ENCODE results near the gene LRRTM3. TPM values are rescaled to one million over a fixed set of nuclear protein-coding genes. Genes with fewer than 3 reads are reported as not detected.

Gene LRRTM3
- total RNA-seq, 2 experiments from 2014 or later = not detected

DNA sequence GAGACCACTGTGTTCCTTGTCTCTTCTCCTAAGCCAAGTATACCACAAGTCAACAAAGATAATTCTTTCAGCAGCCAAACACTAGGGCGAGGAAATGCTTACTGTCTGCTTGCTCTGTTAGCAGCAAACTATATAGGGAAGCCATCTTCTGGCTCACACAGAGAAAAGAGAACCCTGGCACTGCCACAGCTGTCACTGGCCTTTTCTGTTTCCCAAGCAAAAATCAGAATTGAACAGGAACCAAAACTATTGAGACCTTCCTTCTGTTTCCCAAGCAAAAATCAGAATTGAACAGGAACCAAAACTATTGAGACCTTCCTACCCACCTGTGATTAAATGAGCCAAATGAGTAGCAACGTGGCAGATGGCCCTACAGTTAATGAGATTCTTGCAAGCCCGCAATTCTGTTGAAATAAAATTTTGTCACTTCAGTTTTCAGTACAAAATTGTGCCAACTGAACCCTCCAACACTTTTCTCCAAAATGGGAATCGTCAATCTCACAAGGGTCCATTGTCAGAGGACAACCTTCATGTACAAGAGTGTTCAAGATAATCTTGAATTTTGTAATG, 54.5 kb downstream of the LRRTM3 start:
- no peaks in the 10 kb centered on the region for H3K4me1 Mint-ChIP-seq (ENCODE audit: low read depth)
- Histone ChIP-seq H3K27me3 (ENCODE audit: control insufficient read depth in 1 of 2, insufficient read depth in 2 of 2, low read length in 2 of 2) (no peaks in the 10 kb centered on the region), H3K4me1 (ENCODE audit: insufficient read depth, low read length) (no peaks in the 10 kb centered on the region), H3K36me3 (ENCODE audit: insufficient read depth, low read length) (no peaks in the 10 kb centered on the region), H3K9me3 (ENCODE audit: control insufficient read depth in 1 of 2, insufficient read depth in 1 of 2, low read length in 2 of 2) (no peaks in the 10 kb centered on the region), H3K4me3 (ENCODE audit: low read length) (no peak overlapping the region), H3K27ac (ENCODE audit: low read depth in 1 of 2, low read length in 2 of 2) (no peak overlapping the region)
- DNase-seq (no peak), ATAC-seq (ENCODE audit: poor library complexity) (no peak)
- peaks cover 2% of the 10 kb centered on the region for H3K9me3 Mint-ChIP-seq
- POLR2A ChIA-PET = no interaction called here
- CTCF ChIA-PET = no interaction called here
- intact Hi-C loops (cut with DNase I, micrococcal nuclease) = no loop called here
- no peak overlapping the region for H3K4me3 Mint-ChIP-seq
- H3K36me3 Mint-ChIP-seq (ENCODE audit: low read depth) = no peaks in the 10 kb centered on the region
- no peak overlapping the region for H3K27ac Mint-ChIP-seq
- TF ChIP-seq CTCF (IDR thresholded peaks at IDR 0.05) = no peak
- H3K27me3 Mint-ChIP-seq = no peaks in the 10 kb centered on the region

GRCh38 chr10:66981361-66982052, 55.7 kb downstream of the LRRTM3 start:
- no peak for DNase-seq
- POLR2A ChIA-PET = no interaction called here
- no peak overlapping the region for H3K27ac Mint-ChIP-seq
- H3K4me1 ChIP-seq (ENCODE audit: insufficient read depth, low read length) = no peaks in the 10 kb centered on the region
- H3K36me3 Mint-ChIP-seq (ENCODE audit: low read depth) = no peaks in the 10 kb centered on the region
- H3K9me3 Mint-ChIP-seq = no peaks in the 10 kb centered on the region
- H3K27ac ChIP-seq (ENCODE audit: low read depth in 1 of 2, low read length in 2 of 2) = no peak overlapping the region
- ATAC-seq (ENCODE audit: poor library complexity) = no peak
- TF ChIP-seq CTCF (IDR thresholded peaks at IDR 0.05) = no peak
- intact Hi-C loops (cut with DNase I, micrococcal nuclease) = no loop called here
- H3K36me3 ChIP-seq (ENCODE audit: insufficient read depth, low read length) = no peaks in the 10 kb centered on the region
- H3K27me3 Mint-ChIP-seq = no peaks in the 10 kb centered on the region
- CTCF ChIA-PET = no interaction called here
- no peaks in the 10 kb centered on the region for H3K27me3 ChIP-seq (ENCODE audit: control insufficient read depth in 1 of 2, insufficient read depth in 2 of 2, low read length in 2 of 2)
- H3K4me3 Mint-ChIP-seq = no peak overlapping the region
- H3K9me3 ChIP-seq (ENCODE audit: control insufficient read depth in 1 of 2, insufficient read depth in 1 of 2, low read length in 2 of 2) = no peaks in the 10 kb centered on the region
- no peaks in the 10 kb centered on the region for H3K4me1 Mint-ChIP-seq (ENCODE audit: low read depth)
- H3K4me3 ChIP-seq (ENCODE audit: low read length) = no peak overlapping the region

DNA sequence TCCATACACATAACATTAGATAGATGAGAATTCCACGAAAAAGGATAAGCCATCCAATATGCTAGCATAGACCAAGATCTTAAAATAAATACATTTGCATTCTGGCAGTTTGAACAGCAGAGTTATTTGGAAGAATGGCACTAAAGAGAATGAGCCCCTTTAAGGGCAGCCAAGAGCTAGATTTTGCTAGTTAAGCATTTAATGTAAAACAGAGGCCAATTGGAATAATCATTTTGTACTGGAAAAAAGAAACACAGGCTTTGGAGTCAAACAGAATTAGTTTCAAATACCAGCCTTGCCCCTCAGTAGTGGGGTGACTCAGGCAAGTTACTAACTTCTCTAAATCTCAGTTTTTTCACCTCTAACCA, 56.2 kb downstream of the LRRTM3 start:
- intact Hi-C loops (cut with DNase I, micrococcal nuclease) = no loop called here
- Mint-ChIP-seq H3K27me3 (no peaks in the 10 kb centered on the region), H3K4me1 (ENCODE audit: low read depth) (no peaks in the 10 kb centered on the region), H3K9me3 (no peaks in the 10 kb centered on the region), H3K4me3 (no peak overlapping the region), H3K27ac (no peak overlapping the region), H3K36me3 (ENCODE audit: low read depth) (no peaks in the 10 kb centered on the region)
- no peak for TF ChIP-seq CTCF (IDR thresholded peaks at IDR 0.05)
- POLR2A ChIA-PET = no interaction called here
- DNase-seq (no peak), ATAC-seq (ENCODE audit: poor library complexity) (no peak)
- H3K4me3 ChIP-seq (ENCODE audit: low read length) = no peak overlapping the region
- H3K27me3 ChIP-seq (ENCODE audit: control insufficient read depth in 1 of 2, insufficient read depth in 2 of 2, low read length in 2 of 2) = no peaks in the 10 kb centered on the region
- no peaks in the 10 kb centered on the region for H3K36me3 ChIP-seq (ENCODE audit: insufficient read depth, low read length)
- H3K9me3 ChIP-seq (ENCODE audit: control insufficient read depth in 1 of 2, insufficient read depth in 1 of 2, low read length in 2 of 2) = no peaks in the 10 kb centered on the region
- CTCF ChIA-PET = no interaction called here
- H3K4me1 ChIP-seq (ENCODE audit: insufficient read depth, low read length) = no peaks in the 10 kb centered on the region
- no peak overlapping the region for H3K27ac ChIP-seq (ENCODE audit: low read depth in 1 of 2, low read length in 2 of 2)

Measured in CD4-positive, alpha-beta T cell (primary cell).